ENCODE data around the gene TBC1D22A. TPM values are rescaled to one million over a fixed set of nuclear protein-coding genes. Genes with fewer than 3 reads are reported as not detected.
A peak's percentile ranks its signal among the peaks of the same experiment; 100 is the strongest.

TBC1D22A gene
- total RNA-seq, 2 donors from 2014 or later = 21.0 to 27.9 TPM

GRCh38 chr22:46791201-46791731 is 28.8 kb downstream of the TBC1D22A start:
- Mint-ChIP-seq H3K9me3 (no peaks in the 10 kb centered on the region), H3K27ac (no peak overlapping the region), H3K36me3 (ENCODE audit: low read depth) (peaks cover 7% of the 10 kb centered on the region), H3K4me3 (no peak overlapping the region), H3K27me3 (ENCODE audit: insufficient read depth) (no peaks in the 10 kb centered on the region), H3K4me1 (no peaks in the 10 kb centered on the region)
- no peaks in the 10 kb centered on the region for H3K27me3 ChIP-seq (ENCODE audit: control insufficient read depth, insufficient read depth, low read length, poor library complexity, severe bottlenecking)
- TF ChIP-seq CTCF (conservative IDR thresholded peaks at IDR 0.05) = no peak
- WGBS, 2 experiments (ENCODE audit: insufficient coverage in 1 of 2, insufficient read length in 1 of 2) = 94 to 95% methylated on average over 10 to 13 of the region's 13 CpGs
- H3K4me3 ChIP-seq (ENCODE audit: low read length) = no peak overlapping the region
- no peaks in the 10 kb centered on the region for H3K9me3 ChIP-seq (ENCODE audit: control insufficient read depth, low read length)
- DNase-seq = peak; percentile 20
- no peak overlapping the region for H3K9ac ChIP-seq (ENCODE audit: extremely low read depth, low read length, poor library complexity, severe bottlenecking)
- H3K27ac ChIP-seq (ENCODE audit: low read depth, low read length) = no peak overlapping the region
- no peaks in the 10 kb centered on the region for H3K4me1 ChIP-seq (ENCODE audit: control insufficient read depth, insufficient read depth, low read length)
- peaks cover 15% of the 10 kb centered on the region for H3K36me3 ChIP-seq (ENCODE audit: control insufficient read depth, insufficient read depth, low read length)

GRCh38 chr22:46792061-46792796 is 29.8 kb downstream of the TBC1D22A start:
- DNase-seq = peak; percentile 22
- Histone ChIP-seq H3K9me3 (ENCODE audit: control insufficient read depth, low read length) (no peaks in the 10 kb centered on the region), H3K36me3 (ENCODE audit: control insufficient read depth, insufficient read depth, low read length) (peaks cover 14% of the 10 kb centered on the region), H3K9ac (ENCODE audit: extremely low read depth, low read length, poor library complexity, severe bottlenecking) (no peak overlapping the region), H3K27me3 (ENCODE audit: control insufficient read depth, insufficient read depth, low read length, poor library complexity, severe bottlenecking) (no peaks in the 10 kb centered on the region), H3K27ac (ENCODE audit: low read depth, low read length) (no peak overlapping the region), H3K4me1 (ENCODE audit: control insufficient read depth, insufficient read depth, low read length) (no peaks in the 10 kb centered on the region), H3K4me3 (ENCODE audit: low read length) (no peak overlapping the region)
- Mint-ChIP-seq H3K4me3 (no peak overlapping the region), H3K27ac (no peak overlapping the region), H3K4me1 (no peaks in the 10 kb centered on the region), H3K27me3 (ENCODE audit: insufficient read depth) (no peaks in the 10 kb centered on the region), H3K9me3 (no peaks in the 10 kb centered on the region), H3K36me3 (ENCODE audit: low read depth) (peaks cover 10% of the 10 kb centered on the region)
- WGBS, 2 experiments (ENCODE audit: insufficient coverage in 1 of 2, insufficient read length in 1 of 2) = 94 to 95% methylated on average over 5 to 20 of the region's 20 CpGs
- no peak for TF ChIP-seq CTCF (conservative IDR thresholded peaks at IDR 0.05)

GRCh38 chr22:46792841-46793261 is 30.4 kb downstream of the TBC1D22A start:
- H3K9ac ChIP-seq (ENCODE audit: extremely low read depth, low read length, poor library complexity, severe bottlenecking) = no peak overlapping the region
- DNase-seq = no peak
- H3K4me1 Mint-ChIP-seq = no peaks in the 10 kb centered on the region
- H3K27me3 ChIP-seq (ENCODE audit: control insufficient read depth, insufficient read depth, low read length, poor library complexity, severe bottlenecking) = no peaks in the 10 kb centered on the region
- no peaks in the 10 kb centered on the region for H3K9me3 ChIP-seq (ENCODE audit: control insufficient read depth, low read length)
- no peaks in the 10 kb centered on the region for H3K27me3 Mint-ChIP-seq (ENCODE audit: insufficient read depth)
- H3K27ac ChIP-seq (ENCODE audit: low read depth, low read length) = no peak overlapping the region
- H3K36me3 ChIP-seq (ENCODE audit: control insufficient read depth, insufficient read depth, low read length) = peaks cover 11% of the 10 kb centered on the region
- no peaks in the 10 kb centered on the region for H3K9me3 Mint-ChIP-seq
- WGBS, 2 experiments (ENCODE audit: insufficient coverage in 1 of 2, insufficient read length in 1 of 2) = 93 to 100% methylated on average over 2 to 7 of the region's 8 CpGs
- no peak overlapping the region for H3K4me3 Mint-ChIP-seq
- no peak overlapping the region for H3K4me3 ChIP-seq (ENCODE audit: low read length)
- TF ChIP-seq CTCF (conservative IDR thresholded peaks at IDR 0.05) = no peak
- peaks cover 16% of the 10 kb centered on the region for H3K36me3 Mint-ChIP-seq (ENCODE audit: low read depth)
- H3K27ac Mint-ChIP-seq = no peak overlapping the region
- H3K4me1 ChIP-seq (ENCODE audit: control insufficient read depth, insufficient read depth, low read length) = no peaks in the 10 kb centered on the region

Measured in endodermal cell (in vitro differentiated cells).